Upper lobe of left lung (tissue), 4 donors: ENCODE data around the gene ZNF280D.

Source experiments
- CTCF ChIP-seq, 6 experiments: fragments of 450-650 bp in 4 of 6; fragments of 200-600 bp in 2 of 6; sonication (generic) in 2 of 6; IDR thresholded peaks; one replicate each; pipeline ENCODE4 v1.5.1; 2016 to 2019; ENCODE audit warnings: antibody characterized with exemption in 6 of 6
- POLR2A ChIP-seq, 4 donors: fragments of 450-650 bp; IDR thresholded peaks; one replicate each; pipeline ENCODE4 v1.5.1; 2016 to 2017; ENCODE audit warnings: antibody characterized with exemption in 4 of 4, mild to moderate bottlenecking in 2 of 4
- POLR2AphosphoS5 ChIP-seq, 2 donors: sonication (generic); formaldehyde crosslinking; IDR thresholded peaks; one replicate each; pipeline ENCODE4 v1.5.1; 2017; ENCODE audit warnings: antibody characterized with exemption in 2 of 2

GRCh38 chr15:56628893-56629532 is 104.3 kb downstream of the ZNF280D start:
- TF ChIP-seq POLR2AphosphoS5 (IDR thresholded peaks at IDR 0.05) (no peak), CTCF (IDR thresholded peaks at IDR 0.05) (no peak), POLR2A (IDR thresholded peaks at IDR 0.05) (no peak)
